Stomach (tissue), 9 donors: ENCODE results near the gene APOBEC3A. TPM values are rescaled to one million over a fixed set of nuclear protein-coding genes. Genes with fewer than 3 reads are reported as not detected.

ENCODE experiments used
- DNase-seq, 2 donors: peaks; one replicate each; pipeline versions ENCODE4 v3.0.0 to v3.0.0-alpha.2; 2013 to 2019
- H3K27ac ChIP-seq, 5 donors: fragments of 200-600 bp in 4 of 5; sonication (generic) in 4 of 5; one replicate each; pipeline ENCODE4 v1.5.1; 2013 to 2019; ENCODE audit warnings: mild to moderate bottlenecking in 1 of 5, moderate library complexity in 1 of 5
- H3K27me3 ChIP-seq, 3 donors: fragments of 200-600 bp; sonication (generic); one replicate each; pipeline ENCODE4 v1.5.1; 2017 to 2019; ENCODE audit warnings: mixed run types in 1 of 3
- H3K36me3 ChIP-seq, 4 donors: fragments of 200-600 bp; sonication (generic); 1 replicate in 3 of 4; 2 replicates in 1 of 4; pipeline ENCODE4 v1.5.1; 2016 to 2019
- H3K4me1 ChIP-seq, 4 donors: fragments of 200-600 bp; sonication (generic); one replicate each; pipeline ENCODE4 v1.5.1; 2016 to 2019
- H3K4me3 ChIP-seq, 4 donors: fragments of 200-600 bp; sonication (generic) in 3 of 4; one replicate each; pipeline ENCODE4 v1.5.1; 2016 to 2019; ENCODE audit warnings: mild to moderate bottlenecking in 1 of 4
- H3K9me3 ChIP-seq, 4 donors: fragments of 200-600 bp; sonication (generic); one replicate each; pipeline ENCODE4 v1.5.1; 2016 to 2019
- CTCF ChIP-seq, 7 experiments: fragments of 450-650 bp in 4 of 7; fragments of 200-600 bp in 3 of 7; sonication (generic) in 3 of 7; IDR thresholded peaks; one replicate each; pipeline ENCODE4 v1.5.1; 2016 to 2019; ENCODE audit warnings: antibody characterized with exemption in 7 of 7, control low read depth in 2 of 7, mild to moderate bottlenecking in 1 of 7
- EP300 ChIP-seq: sonication (generic); formaldehyde crosslinking; IDR thresholded peaks from one replicate; pipeline ENCODE4 v1.6.1; 2017; ENCODE audit warnings: antibody characterized with exemption
- POLR2A ChIP-seq, 4 donors: fragments of 450-650 bp; IDR thresholded peaks; one replicate each; pipeline ENCODE4 v1.6.1; 2016; ENCODE audit warnings: antibody characterized with exemption in 4 of 4, control low read depth in 2 of 4, mild to moderate bottlenecking in 1 of 4, moderate library complexity in 1 of 4
- POLR2AphosphoS5 ChIP-seq, 3 donors: sonication (generic); formaldehyde crosslinking; IDR thresholded peaks; one replicate each; pipeline ENCODE4 v1.6.1; 2016; ENCODE audit warnings: antibody characterized with exemption in 3 of 3
- WGBS, 5 donors: extraction: QIAGEN DNeasy Blood & Tissue Kit in 3 of 5; methylation state at CpG; one replicate each; pipeline versions ENCODE4 v1.1.5 to v1.1.7; 2013 to 2018; 5-methylcytosine and 5-hydroxymethylcytosine counted together
- intact Hi-C: fragments of 100-400 bp; cut with DNase I; formaldehyde crosslinking; loops from one replicate; pipeline ENCODE4 v1.15.1; 2023; ENCODE audit warnings: low total_unique reads
- polyA plus RNA-seq, 3 donors: library from polyadenylated mRNA; stranded (reverse); fragments of 200-250 nt; gene quantifications; one replicate each; pipeline ENCODE4 v1.2.3, GENCODE V29; 2013
- total RNA-seq, 5 donors: library from RNA; depleted of rRNA; stranded (reverse); fragments of >200 nt; gene quantifications; one replicate each; pipeline versions ENCODE4 v1.1.0 to v1.2.3, GENCODE V29; 2014 to 2016
- donor health status: healthy with polysubstance abuse.
- donor health status: Bipolar disorder and iron deficiency.
- donor health status: healthy.

APOBEC3A gene
- total and polyA plus RNA-seq, 8 donors = 1.2 to 3.3 (median 1.8) TPM; not detected in 4

DNA sequence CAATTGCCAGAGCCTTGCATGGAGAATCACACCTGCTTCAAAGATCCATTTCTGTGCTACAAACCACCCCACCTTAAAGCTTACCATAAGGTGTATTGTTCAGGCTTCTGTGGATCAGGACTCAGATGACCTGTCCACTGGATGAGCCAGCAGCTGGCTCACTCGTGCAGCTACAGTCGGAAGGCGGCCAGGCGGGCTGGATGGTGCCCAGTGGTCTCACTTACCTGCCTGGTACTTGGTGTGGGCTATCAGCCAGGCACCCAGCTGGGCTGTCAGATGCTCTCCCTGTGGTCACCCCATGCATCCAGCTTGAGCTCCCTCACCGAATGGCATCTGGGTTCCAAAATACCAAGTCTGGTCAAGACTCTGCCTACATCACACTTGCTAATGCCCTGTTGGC lies 13.8 kb downstream of the APOBEC3A start:
- Histone ChIP-seq H3K36me3 (no peaks in the 10 kb centered on the region), H3K27me3 (peaks cover 0 to 13% (median 0%) of the 10 kb centered on the region in 3 donors), H3K9me3 (no peaks in the 10 kb centered on the region), H3K4me1 (peaks cover 0 to 16% (median 0%) of the 10 kb centered on the region in 4 donors), H3K27ac (no peak overlapping the region), H3K4me3 (no peak overlapping the region)
- no peak for DNase-seq
- intact Hi-C loops = no loop called here
- TF ChIP-seq POLR2AphosphoS5 (IDR thresholded peaks at IDR 0.05) (no peak), POLR2A (IDR thresholded peaks at IDR 0.05) (no peak)
- WGBS, 5 donors = 80 to 94% (median 90%) methylated on average over 1 to 5 of the region's 5 CpGs; no CpG with 5 or more reads in 1 of the 5 donors

DNA sequence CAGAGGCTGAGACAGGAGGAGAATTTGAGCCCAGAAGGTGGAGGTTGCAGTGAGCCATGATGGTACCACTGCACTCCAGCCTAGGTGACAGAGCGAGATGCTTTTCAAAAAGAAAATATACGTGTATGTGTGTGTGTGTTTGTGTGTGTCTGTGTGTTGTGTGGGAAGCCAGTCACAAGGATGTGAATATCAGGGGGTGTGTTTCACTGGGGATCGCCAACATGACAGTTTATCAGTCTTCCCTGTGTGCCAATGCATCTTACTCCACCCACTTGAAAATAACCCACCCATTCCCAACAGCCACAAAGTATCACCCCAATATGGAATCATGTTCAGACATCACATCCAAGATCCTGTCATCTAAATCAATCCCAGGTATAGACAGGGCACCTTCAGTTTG lies 14.4 kb downstream of the APOBEC3A start:
- intact Hi-C loops = no loop called here
- TF ChIP-seq POLR2AphosphoS5 (IDR thresholded peaks at IDR 0.05) = no peak
- TF ChIP-seq POLR2A (IDR thresholded peaks at IDR 0.05) = no peak
- no peak for TF ChIP-seq EP300
- no peak for TF ChIP-seq CTCF (IDR thresholded peaks at IDR 0.05)
- 86 to 93% (median 88%) methylated on average over 3 of the region's 3 CpGs; no CpG with 5 or more reads in 1 of the 5 donors for WGBS, 5 donors
- Histone ChIP-seq H3K4me3 (no peak overlapping the region), H3K27ac (no peak overlapping the region), H3K27me3 (peaks cover 0 to 13% (median 0%) of the 10 kb centered on the region in 3 donors), H3K4me1 (peaks cover 0 to 16% (median 0%) of the 10 kb centered on the region in 4 donors), H3K36me3 (no peaks in the 10 kb centered on the region), H3K9me3 (no peaks in the 10 kb centered on the region)
- DNase-seq = no peak

DNA sequence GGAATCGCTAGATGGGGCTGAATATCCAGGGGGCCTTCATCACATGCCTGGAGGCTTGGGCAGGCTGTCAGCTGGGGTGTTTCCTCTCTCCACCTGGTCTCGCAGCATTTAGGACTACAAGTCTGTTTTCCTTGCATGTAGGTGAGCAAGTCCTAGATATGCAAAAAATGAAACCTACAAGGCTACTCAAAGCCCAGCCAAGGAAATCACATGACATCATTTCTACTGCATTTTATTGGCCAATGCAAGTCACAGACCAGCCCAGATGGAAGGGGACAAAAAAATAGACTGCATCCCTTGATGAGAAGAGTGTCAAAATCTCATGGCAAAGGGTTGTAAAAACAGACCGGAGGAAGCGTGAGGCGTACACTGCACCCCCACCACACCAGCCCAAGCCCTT lies 15.1 kb downstream of the APOBEC3A start:
- H3K27me3 ChIP-seq = peaks cover 0 to 13% (median 0%) of the 10 kb centered on the region in 3 donors
- H3K27ac ChIP-seq = no peak overlapping the region
- H3K36me3 ChIP-seq = no peaks in the 10 kb centered on the region
- intact Hi-C loops = no loop called here
- DNase-seq = no peak
- 82 to 94% (median 89%) methylated on average over 5 of the region's 5 CpGs; no CpG with 5 or more reads in 1 of the 5 donors for WGBS, 5 donors
- TF ChIP-seq POLR2AphosphoS5 (IDR thresholded peaks at IDR 0.05) (no peak), CTCF (IDR thresholded peaks at IDR 0.05) (no peak), POLR2A (IDR thresholded peaks at IDR 0.05) (no peak), EP300 (no peak)
- H3K4me1 ChIP-seq = peaks cover 0 to 16% (median 0%) of the 10 kb centered on the region in 4 donors
- no peak overlapping the region for H3K4me3 ChIP-seq
- no peaks in the 10 kb centered on the region for H3K9me3 ChIP-seq

- intact Hi-C loops = no loop called here
- WGBS, 5 donors = 38 to 41% (median 41%) methylated on average over 15 of the region's 15 CpGs; no CpG with 5 or more reads in 1 of the 5 donors
These were observed 16.1 kb downstream of the APOBEC3A start for GRCh38 chr22:38973289-38974169.

More at GRCh38 chr22:38973289-38974169, 16.1 kb downstream of the APOBEC3A start:
- DNase-seq = peak; percentile 52 to 64
- Histone ChIP-seq H3K27ac (no peak overlapping the region), H3K4me3 (no peak overlapping the region), H3K9me3 (no peaks in the 10 kb centered on the region), H3K4me1 (peaks cover 0 to 9% (median 0%) of the 10 kb centered on the region in 4 donors), H3K27me3 (peaks cover 0 to 13% (median 0%) of the 10 kb centered on the region in 3 donors), H3K36me3 (no peaks in the 10 kb centered on the region)
- TF ChIP-seq CTCF (IDR thresholded peaks at IDR 0.05) = peak in 3 of 7 experiments; percentile 68 to 78 (median 71)
- no peak for TF ChIP-seq POLR2A (IDR thresholded peaks at IDR 0.05)
